ENCODE measurements around the gene BIRC6. TPM values are rescaled to one million over a fixed set of nuclear protein-coding genes. Genes with fewer than 3 reads are reported as not detected.

Gene BIRC6
- total RNA-seq, 1 donor from 2014 or later, result 32.7 TPM

DNA sequence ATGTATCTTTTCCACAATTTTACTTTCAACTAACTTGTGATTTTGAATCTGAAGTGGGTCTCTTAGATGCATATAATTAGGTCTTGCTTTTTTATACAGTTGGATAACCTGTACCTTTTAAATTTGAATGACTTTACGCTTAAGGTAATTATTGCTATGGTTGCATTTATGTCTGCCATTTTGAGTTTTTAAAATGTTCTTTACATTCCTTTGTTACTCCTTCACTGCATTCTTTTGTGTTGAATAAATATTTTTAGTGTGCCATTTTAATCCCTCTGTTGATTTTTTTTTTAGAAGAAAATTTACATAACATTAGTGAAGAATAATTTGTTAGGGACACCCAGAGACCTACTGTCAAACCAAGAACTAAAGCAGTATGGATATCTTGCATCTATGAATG, 65.3 kb downstream of the BIRC6 start:
- Histone ChIP-seq H3K27ac (replicated peaks) (no peak overlapping the region), H3K9me3 (replicated peaks) (no peaks in the 10 kb centered on the region), H3K4me1 (peaks cover 36% of the 10 kb centered on the region), H3K36me3 (no peaks in the 10 kb centered on the region), H3K27me3 (ENCODE audit: low read depth) (no peaks in the 10 kb centered on the region), H3K4me3 (no peak overlapping the region)
- intact Hi-C loops (cut with micrococcal nuclease), result no loop called here
- no peak for DNase-seq
- TF ChIP-seq CTCF (IDR thresholded peaks at IDR 0.05; ENCODE audit: borderline replicate concordance), result no peak

DNA sequence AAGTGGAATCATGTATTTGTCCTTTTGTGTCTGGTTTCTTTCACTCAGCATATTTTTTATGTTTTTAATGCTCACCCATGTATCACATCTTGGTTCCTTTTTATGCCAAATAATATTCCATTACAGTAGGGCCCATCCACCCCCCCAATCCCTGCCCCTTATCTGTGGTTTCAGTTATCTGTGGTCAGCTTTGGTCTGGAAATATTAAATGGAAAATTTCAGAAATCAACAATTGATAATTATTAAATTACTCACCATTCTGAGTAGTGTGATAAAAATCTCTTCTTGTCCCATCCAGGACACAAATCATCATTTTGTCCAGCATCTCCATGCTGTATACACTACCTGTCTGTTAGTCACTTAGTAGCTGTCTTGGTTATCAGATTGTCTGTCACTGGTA, 66.7 kb downstream of the BIRC6 start:
- no peak overlapping the region for H3K27ac ChIP-seq (replicated peaks)
- H3K4me3 ChIP-seq, result no peak overlapping the region
- H3K4me1 ChIP-seq, result peaks cover 50% of the 10 kb centered on the region
- intact Hi-C loops (cut with micrococcal nuclease), result no loop called here
- H3K27me3 ChIP-seq (ENCODE audit: low read depth), result no peaks in the 10 kb centered on the region
- H3K9me3 ChIP-seq (replicated peaks), result no peaks in the 10 kb centered on the region
- H3K36me3 ChIP-seq, result no peaks in the 10 kb centered on the region
- no peak for TF ChIP-seq CTCF (IDR thresholded peaks at IDR 0.05; ENCODE audit: borderline replicate concordance)
- DNase-seq, result no peak

- no peaks in the 10 kb centered on the region for H3K9me3 ChIP-seq (replicated peaks)
- intact Hi-C loops (cut with micrococcal nuclease), result no loop called here
- peaks cover 46% of the 10 kb centered on the region for H3K4me1 ChIP-seq
- no peak overlapping the region for H3K4me3 ChIP-seq
- no peak overlapping the region for H3K27ac ChIP-seq (replicated peaks)
- no peaks in the 10 kb centered on the region for H3K36me3 ChIP-seq
- no peak for DNase-seq
- H3K27me3 ChIP-seq (ENCODE audit: low read depth), result no peaks in the 10 kb centered on the region
- TF ChIP-seq CTCF (IDR thresholded peaks at IDR 0.05; ENCODE audit: borderline replicate concordance), result no peak
Observed at GRCh38 chr2:32424739-32425138, 67.9 kb downstream of the BIRC6 start.

DNA sequence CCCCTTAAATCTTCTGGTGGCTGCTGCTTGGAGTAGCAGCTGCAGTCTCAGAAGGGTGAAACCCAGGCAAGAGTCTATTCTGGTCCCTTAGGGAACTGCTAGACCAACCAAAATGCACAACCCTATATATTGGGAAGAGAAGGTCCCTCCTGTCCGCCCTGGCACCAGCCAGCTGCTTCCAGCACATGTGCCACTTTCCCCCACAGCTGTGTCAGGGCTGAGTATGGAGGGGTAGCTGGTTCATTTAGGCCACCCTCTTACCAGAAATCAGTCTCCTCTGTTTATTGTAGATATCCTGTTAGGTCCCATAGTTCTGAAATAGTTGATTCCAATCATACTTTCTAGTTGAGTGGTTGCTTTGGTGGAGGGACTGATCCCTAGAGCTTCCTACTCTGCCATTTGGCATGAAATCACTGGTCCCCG, 68.9 kb downstream of the BIRC6 start:
- no peak for TF ChIP-seq CTCF (IDR thresholded peaks at IDR 0.05; ENCODE audit: borderline replicate concordance)
- H3K27ac ChIP-seq (replicated peaks), result no peak overlapping the region
- intact Hi-C loops (cut with micrococcal nuclease), result no loop called here
- H3K27me3 ChIP-seq (ENCODE audit: low read depth), result no peaks in the 10 kb centered on the region
- H3K4me1 ChIP-seq, result peaks cover 46% of the 10 kb centered on the region
- peaks cover 2% of the 10 kb centered on the region for H3K36me3 ChIP-seq
- H3K9me3 ChIP-seq (replicated peaks), result no peaks in the 10 kb centered on the region
- no peak overlapping the region for H3K4me3 ChIP-seq
- no peak for DNase-seq

- intact Hi-C loops (cut with micrococcal nuclease), result no loop called here
- no peaks in the 10 kb centered on the region for H3K9me3 ChIP-seq (replicated peaks)
- no peak overlapping the region for H3K4me3 ChIP-seq
- peaks cover 20% of the 10 kb centered on the region for H3K36me3 ChIP-seq
- no peaks in the 10 kb centered on the region for H3K27me3 ChIP-seq (ENCODE audit: low read depth)
- no peak overlapping the region for H3K27ac ChIP-seq (replicated peaks)
- peaks cover 46% of the 10 kb centered on the region for H3K4me1 ChIP-seq
- no peak for TF ChIP-seq CTCF (IDR thresholded peaks at IDR 0.05; ENCODE audit: borderline replicate concordance)
- DNase-seq, result no peak
Observed at GRCh38 chr2:32427672-32428610, 71.1 kb downstream of the BIRC6 start.
